HG02840 (cell line): ENCODE measurements around the gene ANO1.

ENCODE experiments used
- ATAC-seq: cut with Tn5 transposase; IDR thresholded peaks from one replicate; pipeline ENCODE4 v1.9.1; 2021; ENCODE audit warnings: mild to moderate bottlenecking, moderate library complexity, moderate number of reproducible peaks; ENCODE audit not compliant: unreplicated experiment, low FRiP score

ANO1 gene

DNA sequence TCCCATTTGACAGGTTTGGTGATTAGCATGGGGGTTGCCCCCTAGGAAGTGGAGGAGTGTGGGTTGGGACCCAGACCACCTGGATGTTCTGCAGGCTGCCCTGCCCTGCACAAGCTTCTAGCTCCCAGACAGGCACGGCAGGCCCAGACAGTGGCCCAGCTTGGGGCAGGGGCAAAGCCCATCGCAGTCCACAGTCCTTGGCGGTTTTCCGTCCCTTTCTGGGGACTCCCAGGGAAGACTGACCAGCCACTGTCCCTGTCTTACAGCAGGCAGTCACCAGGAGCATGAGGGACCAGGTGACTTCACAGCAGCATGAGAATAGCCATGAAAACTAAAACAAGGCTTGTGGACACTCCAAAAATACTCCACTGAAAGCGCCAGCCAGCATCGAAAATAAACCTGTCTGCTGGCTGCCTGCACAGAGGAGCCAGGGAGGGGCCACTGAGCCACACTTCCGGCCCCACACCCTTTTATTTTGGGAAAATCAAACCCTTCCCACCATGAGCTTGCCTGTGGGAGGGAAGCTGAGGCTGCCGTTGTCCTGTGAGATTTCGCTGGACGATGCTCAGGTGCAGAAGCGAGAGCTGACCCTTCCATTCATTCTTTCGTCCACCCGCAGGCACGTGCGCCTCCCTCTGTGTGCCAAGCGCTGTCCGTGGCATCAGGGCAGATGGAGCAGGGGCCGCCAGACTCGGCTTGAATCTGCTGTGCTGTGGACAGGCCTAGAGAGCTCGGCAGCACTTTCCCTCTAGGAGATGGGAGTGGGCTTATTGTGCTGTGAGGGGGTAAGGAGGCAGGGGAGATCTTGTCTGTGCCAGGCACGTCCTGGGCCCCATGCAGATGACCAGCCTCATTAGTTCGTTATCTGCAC is 153.0 kb downstream of the ANO1 start:
- ATAC-seq, result no peak

DNA sequence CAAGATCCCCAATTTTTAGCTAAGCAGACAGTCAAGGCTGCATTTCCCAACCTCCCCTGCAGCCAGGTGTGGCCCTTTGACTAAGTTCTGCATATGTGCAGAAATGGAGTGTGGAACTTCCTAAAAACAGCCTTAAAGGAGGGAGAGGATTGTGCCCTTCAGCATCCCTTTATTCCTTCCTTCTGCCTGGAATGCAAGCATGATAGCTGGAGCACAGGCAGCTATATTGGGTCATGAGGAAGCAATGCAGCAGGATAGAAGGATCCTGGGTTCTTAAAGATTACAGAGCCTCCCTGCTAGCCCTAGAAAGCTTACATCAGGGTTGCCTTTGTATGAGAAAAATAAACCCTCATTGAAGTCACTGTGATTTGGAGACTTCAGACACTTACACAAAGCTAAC is 154.9 kb downstream of the ANO1 start:
- no peak for ATAC-seq

DNA sequence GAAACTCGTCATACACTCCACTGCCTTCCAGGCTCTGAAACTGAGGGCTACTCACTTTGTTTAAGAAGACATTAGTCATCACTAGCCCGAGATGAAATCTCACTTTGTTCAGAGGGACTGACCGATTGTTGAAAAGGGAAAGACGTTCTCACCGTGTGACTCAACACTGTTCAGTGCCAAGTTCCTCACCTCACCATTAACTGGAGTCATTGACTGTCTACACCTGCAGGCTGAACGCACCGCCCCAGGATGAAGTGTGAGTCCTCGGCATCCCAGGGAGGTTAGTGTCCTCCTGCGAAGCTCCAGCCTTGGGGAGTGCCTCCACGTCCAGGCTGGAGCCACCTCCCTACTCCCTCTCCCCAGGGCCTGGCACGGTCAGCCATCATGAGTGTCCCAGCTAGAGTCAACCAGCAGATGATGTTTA is 155.4 kb downstream of the ANO1 start:
- no peak for ATAC-seq

DNA sequence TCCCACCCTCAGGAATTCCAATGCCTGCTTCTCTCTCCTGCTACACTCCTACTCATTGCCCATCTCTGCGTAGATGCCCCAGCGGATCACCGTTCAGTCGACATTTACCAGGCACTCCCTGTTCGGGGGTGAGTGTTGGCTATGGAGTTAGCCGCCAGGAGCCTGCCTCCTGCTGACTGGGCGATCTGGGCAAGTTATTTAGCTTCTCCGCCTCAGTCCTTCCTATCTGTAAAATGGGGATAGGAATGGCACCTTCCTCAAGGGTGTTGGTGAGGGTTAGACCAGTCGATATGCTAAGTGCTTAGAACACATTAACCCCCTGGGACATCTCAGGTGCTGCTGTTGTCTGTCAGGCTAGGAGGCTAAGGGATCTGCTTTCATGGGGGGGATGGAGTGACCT is 155.8 kb downstream of the ANO1 start:
- ATAC-seq, result no peak
